ENCODE results near the gene STAT3. TPM values are rescaled to one million over a fixed set of nuclear protein-coding genes. Genes with fewer than 3 reads are reported as not detected.
A peak's percentile ranks its signal among the peaks of the same experiment; 100 is the strongest.
"Not testable (repeated sequence)": the region's sequence is repeated elsewhere in the genome, so short reads cannot be mapped to it uniquely, and the experiment has no call there.

Gene STAT3
- total and polyA plus RNA-seq, 9 of the 15 experiments (the other 6 are each of a cell fraction or from before 2014, with no cell fraction given), result 90.0 to 179 (median 114) TPM

- TF ChIP-seq BDP1 (IDR thresholded peaks at IDR 0.05; ENCODE audit: insufficient read depth, insufficient read length) (no peak), ZBTB49 (CRISPR knock-in tag; IDR thresholded peaks at IDR 0.05; ENCODE audit: borderline replicate concordance) (no peak), ZNF239 (CRISPR knock-in tag; IDR thresholded peaks at IDR 0.05) (no peak), ZNF197 (CRISPR knock-in tag; IDR thresholded peaks at IDR 0.05; ENCODE audit: low read depth) (no peak), HDAC6 (IDR thresholded peaks at IDR 0.05; ENCODE audit: low read depth, low read length) (no peak), RBFOX2 (IDR thresholded peaks at IDR 0.05; ENCODE audit: low read depth, low read length) (peak; percentile 75), ZNF592 (IDR thresholded peaks at IDR 0.05) (0 out of 2 replicates have a peak, but pooled peaks have one; percentile 11)
Measured at GRCh38 chr17:42305543-42306384, 82.5 kb downstream of the STAT3 start (continued).

- ATAC-seq; BruUV-seq (replicated peaks); H3K9me1 ChIP-seq (ENCODE audit: control insufficient read depth, insufficient read depth, low read length); H3K9ac ChIP-seq (ENCODE audit: insufficient read depth in 1 of 2, low read depth in 2 of 2, low read length in 2 of 2); CTCF ChIA-PET (ENCODE audit: low intra/inter-chr PET ratio); H3K27me3 ChIP-seq (ENCODE audit: control insufficient read depth in 2 of 2, insufficient read depth in 2 of 2, low read length in 2 of 2); H3K9me3 ChIP-seq (replicated peaks; ENCODE audit: control insufficient read depth, insufficient read depth, low read depth, low read length); H4K20me1 ChIP-seq (replicated peaks; ENCODE audit: control insufficient read depth, insufficient read depth, low read length); FAIRE-seq; in situ Hi-C loops (cut with MboI); DNase-seq (ENCODE audit: extremely low read depth in 1 of 4, low spot score in 3 of 4); intact Hi-C loops (cut with micrococcal nuclease); H2AFZ ChIP-seq (ENCODE audit: low read depth, low read length); H3K4me2 ChIP-seq (ENCODE audit: insufficient read depth, low read length); H3K4me3 ChIP-seq; H3K27ac ChIP-seq (ENCODE audit: extremely low read depth, low read depth, low read length): not testable (repeated sequence)
- POLR2A ChIA-PET, result interaction anchor here (0.6 to 2.0 kb wide), 2 partner anchors 9 to 15 kb away, joined by 3 to 6 read pairs; no protein-coding TSS in a partner anchor
- H3K4me1 ChIP-seq (replicated peaks in 1 of 2; ENCODE audit: control insufficient read depth in 2 of 2, insufficient read depth in 2 of 2, low read length in 2 of 2), result peaks cover 13 to 44% of the 10 kb centered on the region in 2 experiments; a peak in 4 of 5 replicates
- H3K79me2 ChIP-seq (ENCODE audit: control insufficient read depth, insufficient read depth, low read length), result peaks cover 64% of the 10 kb centered on the region
- peaks cover 94% of the 10 kb centered on the region for H3K36me3 ChIP-seq (ENCODE audit: control insufficient read depth, insufficient read depth, low read length)
- 98% methylated on average over 5 of the region's 6 CpGs for whole genome bisulfite sequencing (ENCODE audit: insufficient coverage, low coverage, missing lambda C conversion rate)
Measured at GRCh38 chr17:42305031-42305330, 83.3 kb downstream of the STAT3 start.
